HG02610 (cell line): ENCODE results near the gene MMP17.
"Not testable (repeated sequence)": the region's sequence is repeated elsewhere in the genome, so short reads cannot be mapped to it uniquely, and the experiment has no call there.

Experiments used
- ATAC-seq: cut with Tn5 transposase; IDR thresholded peaks from one replicate; pipeline ENCODE4 v1.9.1; 2021; ENCODE audit warnings: mild to moderate bottlenecking, moderate library complexity; ENCODE audit not compliant: unreplicated experiment

The MMP17 gene

DNA sequence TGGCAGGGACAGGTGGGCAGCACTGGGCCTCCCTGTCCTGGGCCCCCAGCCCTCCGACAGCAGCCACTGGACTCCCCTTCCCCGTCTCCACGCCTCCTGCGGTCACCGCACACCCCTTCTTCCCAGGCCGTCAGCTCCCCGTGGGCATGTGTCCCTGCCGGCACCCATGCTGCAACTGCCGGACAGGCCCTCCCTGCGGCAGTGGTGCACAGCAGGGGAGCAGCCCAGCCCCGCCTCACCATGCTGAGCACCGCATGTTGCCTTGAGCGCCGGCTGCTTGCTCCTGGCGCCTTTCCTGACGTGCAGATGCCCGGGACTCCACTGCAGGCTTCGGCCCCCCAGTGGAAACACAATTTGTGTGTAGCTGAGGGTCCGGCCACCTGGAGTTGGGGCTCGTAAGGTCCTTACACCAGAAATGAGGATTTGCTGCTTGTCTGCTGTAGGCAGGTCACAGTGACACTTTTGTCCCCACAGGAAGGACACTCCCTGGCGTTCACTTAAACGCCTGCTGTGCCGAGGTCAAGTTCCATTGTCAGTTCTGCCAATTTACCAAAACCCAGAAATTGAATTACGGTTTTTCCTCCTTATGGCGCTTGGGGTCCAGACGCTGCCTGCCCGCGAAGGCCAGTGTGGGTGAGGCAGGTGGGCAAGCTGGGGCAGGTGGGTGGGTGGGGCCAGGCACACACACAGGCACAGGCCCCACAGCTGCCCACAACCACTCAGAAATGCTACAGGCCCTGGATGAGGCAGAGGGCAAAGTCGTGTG lies 28.2 kb upstream of the MMP17 start:
- no peak for ATAC-seq

DNA sequence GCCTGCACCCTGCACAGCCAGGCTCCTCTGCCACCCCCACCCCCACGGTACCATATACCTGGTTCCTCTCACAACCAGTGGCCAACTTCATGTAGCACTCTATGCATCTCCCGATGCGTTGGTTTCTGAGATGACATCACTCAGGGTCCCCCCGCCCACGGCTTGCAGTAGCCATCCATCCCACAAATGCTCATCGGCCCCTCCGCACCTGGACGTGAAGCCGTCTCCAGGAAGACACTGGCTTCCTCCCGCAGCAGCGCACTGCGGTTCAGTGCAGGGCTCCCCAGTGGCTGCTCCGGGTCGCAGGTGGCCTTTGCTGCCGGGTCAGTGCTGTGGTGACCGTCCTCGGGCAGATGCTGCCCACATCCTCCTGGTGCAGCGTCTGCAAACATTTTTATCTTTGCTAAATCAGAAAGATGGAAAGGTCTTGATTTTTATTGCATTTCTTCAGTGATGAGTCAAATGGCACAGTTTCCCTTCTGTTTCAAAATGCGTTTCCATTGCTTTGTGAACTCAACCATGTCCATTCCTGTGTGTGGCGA lies 27.5 kb upstream of the MMP17 start:
- no peak for ATAC-seq

DNA sequence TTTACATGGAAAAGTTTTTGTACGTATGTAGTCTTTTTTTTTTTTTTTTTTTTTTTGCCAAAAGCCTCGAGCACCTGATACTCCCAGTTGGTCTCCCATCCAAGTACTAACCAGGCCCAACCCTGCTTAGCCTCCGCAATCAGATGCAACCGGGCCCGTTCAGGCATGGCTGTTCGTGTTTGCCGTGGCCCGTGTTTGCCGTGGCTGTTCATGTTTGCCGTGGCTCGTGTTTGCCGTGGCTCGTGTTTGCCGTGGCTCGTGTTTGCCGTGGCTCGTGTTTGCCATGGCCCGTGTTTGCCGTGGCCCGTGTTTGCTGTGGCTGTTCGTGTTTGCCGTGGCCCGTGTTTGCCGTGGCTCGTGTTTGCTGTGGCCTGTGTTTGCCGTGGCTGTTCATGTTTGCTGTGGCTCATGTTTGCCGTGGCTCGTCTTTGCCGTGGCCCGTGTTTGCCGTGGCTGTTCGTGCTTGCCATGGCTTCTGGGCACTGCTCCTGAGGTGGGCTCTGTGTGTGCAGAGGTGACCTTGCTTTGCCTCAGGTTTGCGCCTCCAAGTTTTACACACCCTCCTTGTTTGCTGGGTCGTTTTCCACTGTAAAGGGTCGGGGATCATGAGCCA lies 26.8 kb upstream of the MMP17 start:
- no peak for ATAC-seq

- no peak for ATAC-seq
Observed at GRCh38 chr12:131803961-131804521, 24.2 kb upstream of the MMP17 start.

DNA sequence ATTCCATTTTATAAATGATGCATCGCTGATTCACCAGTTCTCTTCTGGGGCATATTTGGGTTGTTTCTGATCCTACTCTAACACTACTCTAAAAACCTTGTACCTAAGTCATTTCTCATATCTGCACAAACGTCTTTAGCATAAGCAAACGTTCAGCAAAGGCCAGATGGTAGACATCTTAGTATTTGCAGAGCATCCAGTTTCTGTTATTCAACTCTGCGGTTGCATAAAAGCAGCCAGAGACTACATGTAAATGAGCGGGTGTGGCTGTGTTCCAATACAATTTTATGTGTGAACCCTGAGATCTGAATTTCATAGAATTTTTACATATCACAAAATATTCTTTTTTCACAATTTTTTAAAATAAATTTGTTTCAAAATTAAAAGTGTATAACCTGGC lies 22.8 kb upstream of the MMP17 start:
- ATAC-seq = no peak

DNA sequence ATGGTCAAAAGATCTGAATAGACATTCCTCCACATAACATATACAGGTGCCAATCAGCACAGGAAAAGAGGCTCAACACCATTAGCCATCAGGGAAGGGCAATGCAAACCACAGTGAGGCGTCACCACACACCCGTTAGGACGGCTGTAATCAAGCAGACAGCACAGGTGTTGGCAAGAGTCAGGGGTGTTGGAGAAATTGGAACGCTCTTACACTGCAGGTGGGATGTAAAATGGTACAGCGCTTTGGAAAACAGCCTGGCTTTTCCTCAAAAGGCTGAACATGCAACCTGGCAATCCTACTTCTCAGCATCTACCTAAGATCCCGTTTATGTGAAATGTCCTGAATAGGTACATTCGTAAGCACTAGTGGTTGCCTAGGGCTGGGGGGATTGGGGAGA lies 21.5 kb upstream of the MMP17 start:
- no peak for ATAC-seq

GRCh38 chr12:131808744-131809371 lies 19.3 kb upstream of the MMP17 start:
- no peak for ATAC-seq

DNA sequence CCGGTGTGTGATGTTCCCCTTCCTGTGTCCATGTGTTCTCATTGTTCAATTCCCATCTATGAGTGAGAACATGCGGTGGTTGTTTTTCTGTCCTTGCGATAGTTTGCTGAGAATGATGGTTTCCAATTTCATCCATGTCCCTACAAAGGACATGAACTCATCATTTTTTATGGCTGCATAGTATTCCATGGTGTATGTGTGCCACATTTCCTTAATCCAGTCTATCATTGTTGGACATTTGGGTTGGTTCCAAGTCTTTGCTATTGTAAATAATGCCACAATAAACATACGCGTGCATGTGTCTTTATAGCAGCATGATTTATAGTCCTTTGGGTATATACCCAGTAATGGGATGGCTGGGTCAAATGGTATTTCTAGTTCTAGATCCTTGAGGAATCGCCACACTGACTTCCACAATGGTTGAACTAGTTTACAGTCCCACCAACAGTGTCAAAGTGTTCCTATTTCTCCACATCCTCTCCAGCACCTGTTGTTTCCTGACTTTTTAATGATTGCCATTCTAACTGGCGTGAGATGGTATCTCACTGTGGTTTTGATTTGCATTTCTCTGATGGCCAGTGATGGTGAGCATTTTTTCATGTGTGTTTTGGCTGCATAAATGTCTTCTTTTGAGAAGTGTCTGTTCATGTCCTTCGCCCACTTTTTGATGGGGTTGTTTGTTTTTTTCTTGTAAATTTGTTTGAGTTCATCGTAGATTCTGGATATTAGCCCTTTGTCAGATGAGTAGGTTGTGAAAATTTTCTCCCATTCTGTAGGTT lies 18.5 kb upstream of the MMP17 start:
- ATAC-seq = not testable (repeated sequence)

DNA sequence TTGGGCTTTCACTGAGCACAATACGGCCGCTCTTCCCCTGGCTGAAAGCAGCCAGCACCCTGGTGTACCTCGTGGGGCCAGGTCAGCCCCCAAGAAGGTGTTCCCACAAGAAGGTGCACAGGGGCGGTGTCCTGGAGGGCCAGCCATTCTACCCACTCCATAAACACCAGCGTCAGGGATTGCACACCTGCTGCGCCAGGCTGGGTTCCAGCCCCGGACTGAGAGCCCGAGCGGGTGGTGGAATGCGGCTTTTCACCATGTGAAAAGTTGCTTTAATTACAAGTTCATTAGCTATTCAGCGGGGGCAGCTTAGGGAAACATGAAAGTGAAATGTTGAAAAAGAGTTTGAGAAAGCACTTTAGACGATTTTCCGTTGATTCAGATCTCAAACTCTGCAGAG lies 17.5 kb upstream of the MMP17 start:
- ATAC-seq = no peak

GRCh38 chr12:131815131-131815530 lies 13.1 kb upstream of the MMP17 start:
- ATAC-seq = no peak

GRCh38 chr12:131816495-131816894 lies 11.7 kb upstream of the MMP17 start:
- ATAC-seq = no peak

DNA sequence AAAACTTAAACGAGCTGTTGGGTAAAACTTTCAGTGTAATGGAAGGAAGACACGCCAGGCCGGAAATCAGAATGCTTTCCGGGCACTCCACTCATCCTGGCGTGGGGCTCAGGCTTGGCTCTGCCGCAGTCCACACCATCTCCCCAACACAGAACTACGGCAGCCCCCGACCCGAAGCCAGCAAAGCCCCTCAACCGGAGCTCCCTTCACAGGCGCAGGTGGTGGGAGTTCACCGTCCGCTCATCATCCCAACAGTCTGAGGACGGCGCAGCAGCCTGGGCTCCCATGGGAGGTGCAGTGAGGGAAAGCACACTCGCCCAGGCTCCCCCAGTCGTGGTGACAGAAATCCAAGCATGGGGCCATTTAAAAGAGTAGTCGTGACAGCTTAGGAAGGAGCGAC lies 11.0 kb upstream of the MMP17 start:
- no peak for ATAC-seq

GRCh38 chr12:131818821-131819585 lies 9.2 kb upstream of the MMP17 start:
- no peak for ATAC-seq

DNA sequence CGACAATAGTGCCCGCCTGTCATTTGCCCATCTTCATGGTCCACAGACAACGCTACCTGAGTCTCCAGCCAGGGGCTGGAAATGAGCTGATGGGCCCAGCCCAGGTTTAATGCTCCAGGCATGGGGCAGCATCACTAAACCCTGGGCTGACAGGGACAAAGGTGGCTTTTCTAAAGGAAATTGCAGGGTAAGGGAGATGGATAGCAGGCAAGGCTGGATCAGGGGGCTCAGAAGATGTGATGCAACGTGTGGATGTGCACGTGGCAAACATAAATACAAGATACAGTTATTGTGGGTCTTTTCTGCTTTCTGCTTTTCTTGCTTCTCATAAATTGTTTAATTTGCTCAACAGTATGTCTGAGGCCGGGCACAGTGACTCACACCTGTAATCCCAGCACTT lies 3.7 kb upstream of the MMP17 start:
- ATAC-seq = no peak

GRCh38 chr12:131825146-131825892 lies 2.9 kb upstream of the MMP17 start:
- ATAC-seq = no peak

GRCh38 chr12:131826097-131826928 lies 1.9 kb upstream of the MMP17 start:
- ATAC-seq = no peak

DNA sequence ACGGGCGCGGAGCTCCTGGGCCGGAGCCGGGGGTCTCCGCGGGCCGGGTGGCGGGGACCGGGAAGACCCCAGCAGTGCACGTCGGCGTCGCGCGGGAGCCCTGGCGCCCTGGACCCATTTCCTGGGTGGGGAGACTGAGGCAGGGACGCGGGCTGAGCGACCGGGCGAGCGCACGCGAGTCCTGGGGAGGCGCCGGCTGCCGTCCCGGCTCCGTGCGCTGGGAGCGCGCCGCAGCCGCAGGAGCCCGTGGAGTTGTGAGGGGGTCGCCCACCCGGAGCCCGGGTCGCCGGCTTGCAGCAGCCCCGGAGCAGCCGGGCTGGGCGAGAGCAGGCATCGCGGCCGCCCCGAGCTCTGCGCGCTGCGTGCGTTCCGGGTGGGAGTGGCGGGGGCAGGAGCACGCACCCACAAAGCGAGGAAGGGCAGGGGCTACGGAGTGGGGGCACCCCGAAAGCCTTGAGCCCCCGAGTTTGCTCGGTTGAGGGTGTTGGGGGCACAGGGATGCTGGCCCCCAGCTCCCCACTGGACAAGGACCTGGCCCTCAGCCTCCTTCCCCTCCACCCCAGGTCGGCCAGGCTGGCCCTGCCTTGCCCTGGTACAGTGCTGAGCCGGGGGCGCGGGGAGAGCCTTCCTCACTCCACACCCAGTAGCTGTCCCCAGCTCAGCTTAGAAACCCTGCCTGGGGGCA lies 620 bp downstream of the MMP17 start:
- ATAC-seq = peak; percentile 7

- ATAC-seq = no peak
Observed at GRCh38 chr12:131829356-131829747, 1.2 kb downstream of the MMP17 start.
